Endometrial microvascular endothelial cells (primary cell): Measurements from ENCODE around the gene LDLR. TPM values are rescaled to one million over a fixed set of nuclear protein-coding genes. Genes with fewer than 3 reads are reported as not detected.
"Not testable (repeated sequence)": the region's sequence is repeated elsewhere in the genome, so short reads cannot be mapped to it uniquely, and the experiment has no call there.

Experiments
- in situ Hi-C: cut with HindIII; loops from 2 replicates; pipeline ENCODE4 v1.10.0; 2017; ENCODE audit warnings: low sequenced_read_pairs, low pct_unique_long_range_greater_than_20kb; ENCODE audit errors: inconsistent ontology term
- total RNA-seq: library from RNA; depleted of rRNA; stranded (reverse); fragments of >200 nt; gene quantifications from one replicate; pipeline ENCODE4 v1.2.3, GENCODE V29; 2015; ENCODE audit errors: inconsistent ontology term

Gene LDLR
- total RNA-seq, 1 donor from 2014 or later = 99.5 TPM

DNA sequence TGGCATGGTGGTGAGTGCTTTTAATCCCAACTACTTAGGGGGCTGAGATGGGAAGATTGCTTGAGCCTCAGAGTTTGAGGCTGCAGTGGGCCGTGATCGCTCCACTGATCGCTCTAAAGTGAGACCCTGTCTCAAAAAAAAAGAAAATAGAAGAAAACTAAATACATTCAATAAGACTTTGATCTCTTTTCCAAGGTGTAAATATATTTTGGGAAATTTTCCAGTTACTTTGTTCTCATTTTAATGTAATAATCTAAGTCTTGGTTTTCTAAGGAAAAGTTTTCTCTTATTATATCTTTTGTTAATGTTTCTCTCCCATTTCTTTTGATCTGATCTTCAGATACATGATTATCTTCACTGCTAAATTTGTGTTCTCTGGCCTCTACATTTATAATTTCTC, 9.6 kb downstream of the LDLR start:
- in situ Hi-C loops = no loop called here

DNA sequence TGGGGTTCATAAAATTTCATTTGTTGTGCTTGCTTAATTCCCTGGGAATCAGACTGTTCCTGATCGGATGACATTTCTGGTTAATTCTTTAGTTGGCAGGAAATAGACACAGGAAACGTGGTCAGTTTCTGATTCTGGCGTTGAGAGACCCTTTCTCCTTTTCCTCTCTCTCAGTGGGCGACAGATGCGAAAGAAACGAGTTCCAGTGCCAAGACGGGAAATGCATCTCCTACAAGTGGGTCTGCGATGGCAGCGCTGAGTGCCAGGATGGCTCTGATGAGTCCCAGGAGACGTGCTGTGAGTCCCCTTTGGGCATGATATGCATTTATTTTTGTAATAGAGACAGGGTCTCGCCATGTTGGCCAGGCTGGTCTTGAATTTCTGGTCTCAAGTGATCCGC, 10.8 kb downstream of the LDLR start:
- in situ Hi-C loops = no loop called here

GRCh38 chr19:11101057-11101456, 11.8 kb downstream of the LDLR start:
- in situ Hi-C loops = no loop called here

GRCh38 chr19:11102944-11103343, 13.7 kb downstream of the LDLR start:
- in situ Hi-C loops = no loop called here

- in situ Hi-C loops = not testable (repeated sequence)
Measured at GRCh38 chr19:11103667-11104066, 14.4 kb downstream of the LDLR start.

DNA sequence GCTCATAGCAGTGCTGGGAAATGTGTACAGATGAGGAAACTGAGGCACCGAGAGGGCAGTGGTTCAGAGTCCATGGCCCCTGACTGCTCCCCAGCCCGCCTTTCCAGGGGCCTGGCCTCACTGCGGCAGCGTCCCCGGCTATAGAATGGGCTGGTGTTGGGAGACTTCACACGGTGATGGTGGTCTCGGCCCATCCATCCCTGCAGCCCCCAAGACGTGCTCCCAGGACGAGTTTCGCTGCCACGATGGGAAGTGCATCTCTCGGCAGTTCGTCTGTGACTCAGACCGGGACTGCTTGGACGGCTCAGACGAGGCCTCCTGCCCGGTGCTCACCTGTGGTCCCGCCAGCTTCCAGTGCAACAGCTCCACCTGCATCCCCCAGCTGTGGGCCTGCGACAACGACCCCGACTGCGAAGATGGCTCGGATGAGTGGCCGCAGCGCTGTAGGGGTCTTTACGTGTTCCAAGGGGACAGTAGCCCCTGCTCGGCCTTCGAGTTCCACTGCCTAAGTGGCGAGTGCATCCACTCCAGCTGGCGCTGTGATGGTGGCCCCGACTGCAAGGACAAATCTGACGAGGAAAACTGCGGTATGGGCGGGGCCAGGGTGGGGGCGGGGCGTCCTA, 15.9 kb downstream of the LDLR start:
- in situ Hi-C loops = no loop called here

- in situ Hi-C loops = no loop called here
Measured at GRCh38 chr19:11106477-11106876, 17.2 kb downstream of the LDLR start.

DNA sequence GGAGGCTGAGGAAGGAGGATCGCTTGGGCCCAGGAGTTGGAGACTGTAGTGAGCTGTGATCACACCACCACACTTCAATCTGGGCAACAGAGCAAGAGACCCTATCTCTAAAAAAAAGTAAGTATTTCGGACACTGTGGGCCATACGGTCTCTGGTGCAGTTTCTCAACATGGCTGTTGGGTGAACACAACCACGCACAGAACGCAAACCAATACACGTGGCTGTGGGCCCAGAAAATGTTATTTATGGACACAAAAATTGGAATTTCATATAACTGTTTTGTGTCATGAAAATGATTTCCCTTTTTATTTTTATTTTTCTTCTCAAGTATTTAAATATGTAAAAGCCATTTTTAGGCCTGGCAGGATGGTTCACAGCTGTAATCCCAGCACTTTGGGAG, 19.5 kb downstream of the LDLR start:
- in situ Hi-C loops = no loop called here

- in situ Hi-C loops = no loop called here
Measured at GRCh38 chr19:11111117-11111770, 22.0 kb downstream of the LDLR start.

DNA sequence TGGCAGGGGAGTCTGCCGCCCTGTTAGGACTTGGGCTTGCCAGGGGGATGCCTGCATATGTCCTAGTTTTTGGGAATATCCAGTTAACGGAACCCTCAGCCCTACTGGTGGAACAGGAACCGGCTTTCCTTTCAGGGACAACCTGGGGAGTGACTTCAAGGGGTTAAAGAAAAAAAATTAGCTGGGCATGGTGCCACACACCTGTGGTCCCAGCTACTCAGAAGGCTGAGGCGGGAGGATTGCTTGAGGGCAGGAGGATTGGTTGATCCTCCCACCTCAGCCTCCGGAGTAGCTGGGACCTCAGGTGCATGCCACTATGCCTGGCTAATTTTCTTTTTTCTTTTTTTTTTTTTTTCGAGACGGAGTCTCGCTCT, 22.5 kb downstream of the LDLR start:
- in situ Hi-C loops = no loop called here

DNA sequence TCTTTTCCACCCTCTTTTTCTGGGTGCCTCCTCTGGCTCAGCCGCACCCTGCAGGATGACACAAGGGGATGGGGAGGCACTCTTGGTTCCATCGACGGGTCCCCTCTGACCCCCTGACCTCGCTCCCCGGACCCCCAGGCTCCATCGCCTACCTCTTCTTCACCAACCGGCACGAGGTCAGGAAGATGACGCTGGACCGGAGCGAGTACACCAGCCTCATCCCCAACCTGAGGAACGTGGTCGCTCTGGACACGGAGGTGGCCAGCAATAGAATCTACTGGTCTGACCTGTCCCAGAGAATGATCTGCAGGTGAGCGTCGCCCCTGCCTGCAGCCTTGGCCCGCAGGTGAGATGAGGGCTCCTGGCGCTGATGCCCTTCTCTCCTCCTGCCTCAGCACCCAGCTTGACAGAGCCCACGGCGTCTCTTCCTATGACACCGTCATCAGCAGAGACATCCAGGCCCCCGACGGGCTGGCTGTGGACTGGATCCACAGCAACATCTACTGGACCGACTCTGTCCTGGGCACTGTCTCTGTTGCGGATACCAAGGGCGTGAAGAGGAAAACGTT, 24.0 kb downstream of the LDLR start:
- in situ Hi-C loops = no loop called here

DNA sequence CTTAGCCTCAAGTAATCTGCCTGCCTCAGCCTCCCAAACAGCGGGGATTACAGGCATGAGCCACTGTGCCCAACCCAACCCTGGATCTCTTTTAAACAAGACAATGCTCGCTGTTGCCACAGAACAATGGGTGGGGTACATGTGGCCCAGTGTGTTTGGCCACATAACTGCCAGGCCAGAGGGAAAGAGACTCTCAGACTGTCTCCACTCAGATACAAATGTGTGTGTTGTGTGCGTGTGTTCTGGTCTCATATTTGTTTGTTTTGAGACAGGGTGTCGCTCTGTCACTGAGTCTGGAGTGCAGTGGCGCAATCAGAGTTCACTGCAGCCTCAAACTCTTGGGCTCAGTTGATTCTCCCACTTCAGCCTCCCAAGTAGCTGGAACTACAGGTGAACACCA, 25.8 kb downstream of the LDLR start:
- in situ Hi-C loops = no loop called here

- in situ Hi-C loops = no loop called here
Measured at GRCh38 chr19:11115895-11116446, 26.7 kb downstream of the LDLR start.

GRCh38 chr19:11116507-11116906, 27.2 kb downstream of the LDLR start:
- in situ Hi-C loops = no loop called here

DNA sequence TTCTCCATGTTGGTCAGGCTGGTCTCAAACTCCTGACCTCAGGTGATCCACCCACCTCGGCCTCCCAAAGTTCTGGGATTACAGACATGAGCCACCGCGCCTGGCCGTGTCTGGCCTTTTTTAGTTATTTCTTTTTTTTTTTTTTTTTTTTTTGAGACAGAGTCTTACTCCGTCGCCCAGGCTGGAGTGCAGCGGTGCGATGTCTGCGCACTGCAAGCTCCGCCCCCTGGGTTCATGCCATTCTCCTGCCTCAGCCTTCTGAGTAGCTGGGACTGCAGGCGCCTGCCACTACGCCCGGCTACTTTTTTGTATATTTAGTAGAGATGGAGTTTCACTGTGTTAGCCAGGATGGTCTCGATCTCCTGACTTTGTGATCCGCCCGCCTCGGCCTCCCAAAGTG, 32.7 kb downstream of the LDLR start:
- in situ Hi-C loops = not testable (repeated sequence)

- in situ Hi-C loops = no loop called here
Measured at GRCh38 chr19:11123114-11123513, 33.9 kb downstream of the LDLR start.

DNA sequence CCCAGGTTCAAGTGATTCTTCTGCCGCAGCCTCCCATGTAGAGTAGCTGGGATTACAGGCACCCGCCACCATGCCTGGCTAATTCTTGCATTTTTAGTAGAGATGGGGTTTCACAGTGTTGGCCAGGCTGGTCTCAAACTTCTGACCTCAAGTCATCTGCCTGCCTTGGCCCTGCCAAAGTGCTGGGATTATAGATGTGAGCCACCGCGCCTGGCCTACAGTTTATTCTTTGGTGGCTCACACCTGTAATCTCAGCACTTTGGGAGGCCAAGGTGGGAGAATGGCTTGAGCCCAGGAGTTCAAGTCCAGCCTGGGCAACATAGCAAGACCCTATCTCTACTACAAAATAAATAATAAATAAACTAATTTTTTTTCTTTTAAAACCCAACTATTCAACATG, 34.9 kb downstream of the LDLR start:
- in situ Hi-C loops = not testable (repeated sequence)

DNA sequence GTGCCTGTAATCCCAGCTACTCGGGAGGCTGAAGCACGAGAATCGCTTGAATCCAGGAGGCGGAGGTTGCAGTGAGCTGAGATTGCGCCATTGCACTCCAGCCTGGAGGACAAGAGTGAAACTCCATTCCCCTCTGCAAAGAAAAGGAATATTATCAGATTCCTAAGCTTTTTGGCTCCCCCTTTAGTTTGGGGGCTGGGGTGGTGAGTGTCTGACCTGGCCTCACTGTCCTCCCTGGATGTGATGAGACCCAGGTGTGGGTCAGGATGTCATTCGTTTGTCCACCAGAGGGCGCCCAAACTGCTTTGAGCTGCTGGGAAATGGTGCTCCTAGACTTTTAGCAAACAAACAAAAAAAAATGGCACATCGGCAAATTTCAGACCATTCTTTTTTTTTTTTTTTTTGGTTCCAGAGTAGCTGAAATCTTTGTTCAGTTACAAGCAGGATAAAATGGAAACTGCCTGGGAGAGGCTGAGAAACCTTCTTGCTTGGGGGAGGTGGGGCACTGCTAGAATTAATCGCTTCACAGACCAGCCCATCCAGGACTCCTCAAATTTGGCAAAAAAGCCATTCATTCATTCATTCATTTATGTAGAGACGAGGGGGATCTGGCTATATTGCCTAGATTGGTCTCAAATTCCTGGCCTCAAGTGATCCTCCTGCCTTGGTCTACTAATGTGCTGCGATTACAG, 36.9 kb downstream of the LDLR start:
- in situ Hi-C loops = no loop called here

- in situ Hi-C loops = no loop called here
Measured at GRCh38 chr19:11127905-11128304, 38.6 kb downstream of the LDLR start.
